ENCODE measurements around the gene RNF26. TPM values are rescaled to one million over a fixed set of nuclear protein-coding genes. Genes with fewer than 3 reads are reported as not detected.
A peak's percentile ranks its signal among the peaks of the same experiment; 100 is the strongest.

Gene RNF26
- polyA plus RNA-seq, 1 donor, result 25.2 TPM

DNA sequence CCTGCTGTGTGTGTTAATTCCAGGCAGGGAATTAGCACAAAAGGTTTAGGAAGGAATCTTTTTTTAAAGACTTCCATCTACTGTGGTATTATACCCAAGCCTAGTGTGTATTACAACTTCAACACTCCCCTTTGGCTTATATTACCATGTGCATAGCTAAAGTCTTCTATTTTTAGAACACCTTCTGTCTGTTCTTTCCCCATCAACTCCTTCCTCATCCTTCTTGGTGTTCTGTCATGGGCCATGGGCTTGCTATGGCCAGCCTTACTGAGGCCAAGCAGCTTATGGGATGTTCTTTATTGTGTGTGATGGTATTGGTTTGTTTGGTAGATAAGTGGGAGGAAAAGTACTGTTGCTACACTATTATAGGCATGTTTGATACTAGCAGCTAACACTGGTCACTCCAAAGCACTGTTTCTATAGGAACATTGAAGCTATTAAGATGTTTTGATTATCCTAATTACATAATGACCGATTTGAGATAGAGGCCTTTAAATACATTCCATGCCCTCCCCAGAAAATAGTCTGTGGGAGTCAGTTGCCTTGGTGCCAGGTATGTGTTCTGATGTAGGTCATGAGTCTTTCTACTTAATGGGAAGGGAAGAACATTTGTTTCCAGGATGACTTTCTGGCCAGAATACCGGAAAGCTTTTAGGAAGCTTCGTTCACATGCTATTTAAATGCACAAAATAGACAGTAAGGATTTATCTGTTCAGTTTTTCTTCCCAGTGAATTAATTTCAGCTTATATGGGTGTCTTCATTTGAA lies 33.9 kb upstream of the RNF26 start:
- Histone ChIP-seq H3K9me3 (ENCODE audit: control insufficient read depth, low read depth, low read length) (no peaks in the 10 kb centered on the region), H3K4me3 (ENCODE audit: low read length) (no peak overlapping the region), H3K36me3 (ENCODE audit: control insufficient read depth, insufficient read depth, low read length) (peaks cover 69% of the 10 kb centered on the region), H3K27me3 (ENCODE audit: control insufficient read depth, insufficient read depth, low read length) (no peaks in the 10 kb centered on the region), H3K27ac (ENCODE audit: low read length) (no peak overlapping the region), H3K4me1 (ENCODE audit: control insufficient read depth, insufficient read depth, low read length) (no peaks in the 10 kb centered on the region)
- WGBS (ENCODE audit: insufficient coverage, low lambda C conversion rate), result no CpG with 5 or more reads among the region's 3 CpGs
- DNase-seq, result no peak

DNA sequence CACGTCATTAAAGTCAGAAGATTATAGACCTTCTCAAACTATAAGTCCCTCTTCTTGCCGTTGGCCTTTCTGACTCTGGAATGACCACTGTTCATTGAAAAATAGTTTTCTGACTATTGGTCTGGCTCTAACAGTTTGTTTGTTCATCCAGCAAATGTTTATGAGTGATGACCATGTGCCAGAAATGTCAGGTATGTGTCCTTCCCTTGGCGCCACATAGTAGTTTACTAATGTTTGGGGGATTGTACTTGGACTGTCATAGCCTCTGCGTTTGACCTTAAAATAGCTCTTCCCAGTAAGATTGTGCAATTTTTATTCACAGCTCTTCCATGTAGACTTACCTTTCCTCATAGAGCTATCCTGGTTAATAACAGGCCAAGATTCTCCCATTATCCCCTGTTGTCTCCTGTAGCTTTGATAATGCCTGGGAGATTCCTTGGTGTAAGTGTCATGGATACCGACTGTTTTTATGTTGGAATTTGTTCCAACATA lies 31.1 kb upstream of the RNF26 start:
- H3K27me3 ChIP-seq (ENCODE audit: control insufficient read depth, insufficient read depth, low read length), result no peaks in the 10 kb centered on the region
- H3K36me3 ChIP-seq (ENCODE audit: control insufficient read depth, insufficient read depth, low read length), result peaks cover 59% of the 10 kb centered on the region
- H3K27ac ChIP-seq (ENCODE audit: low read length), result no peak overlapping the region
- DNase-seq, result no peak
- no peaks in the 10 kb centered on the region for H3K4me1 ChIP-seq (ENCODE audit: control insufficient read depth, insufficient read depth, low read length)
- WGBS (ENCODE audit: insufficient coverage, low lambda C conversion rate), result 100% methylated on average over 2 of the region's 5 CpGs
- no peaks in the 10 kb centered on the region for H3K9me3 ChIP-seq (ENCODE audit: control insufficient read depth, low read depth, low read length)
- H3K4me3 ChIP-seq (ENCODE audit: low read length), result no peak overlapping the region

DNA sequence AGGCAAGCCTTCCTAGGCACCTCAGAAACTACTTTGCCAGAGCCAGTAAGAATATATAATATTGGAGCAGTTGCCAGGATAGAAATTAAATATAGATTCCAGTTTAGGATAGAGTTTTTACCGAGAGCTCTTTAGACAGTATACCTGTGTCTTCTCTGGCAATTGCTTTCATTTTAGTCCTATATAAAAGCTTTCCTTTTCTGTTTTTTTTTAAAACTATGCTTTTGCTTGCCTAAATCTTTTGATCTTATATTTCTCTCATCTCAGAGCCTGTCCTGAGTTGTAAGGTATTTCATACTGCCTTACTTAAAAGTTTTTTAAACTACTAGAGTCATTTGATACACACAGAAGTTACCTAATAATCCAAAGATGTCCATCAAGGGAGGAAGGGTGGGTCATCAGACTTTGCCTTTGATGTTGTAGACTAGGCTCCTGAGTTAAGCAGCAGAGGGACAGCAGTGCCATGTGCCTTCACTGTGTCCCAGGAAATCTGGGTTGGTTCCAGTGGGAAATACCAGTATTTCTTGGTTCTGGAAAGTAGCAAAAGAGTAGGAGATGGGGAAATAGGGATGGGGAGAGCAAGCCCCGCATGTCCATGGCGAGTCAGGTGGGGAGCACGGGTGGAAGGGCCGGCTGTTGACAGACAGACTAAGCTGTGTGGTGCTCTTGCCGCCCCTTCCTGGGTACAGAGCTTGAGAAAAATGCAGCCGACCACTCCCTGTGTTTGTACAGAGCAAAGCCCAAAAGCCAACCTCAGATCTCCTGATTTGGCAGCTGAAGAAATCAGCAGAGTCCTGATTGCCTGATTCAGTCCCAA lies 28.6 kb upstream of the RNF26 start:
- Histone ChIP-seq H3K4me3 (ENCODE audit: low read length) (no peak overlapping the region), H3K4me1 (ENCODE audit: control insufficient read depth, insufficient read depth, low read length) (no peaks in the 10 kb centered on the region), H3K27me3 (ENCODE audit: control insufficient read depth, insufficient read depth, low read length) (no peaks in the 10 kb centered on the region), H3K9me3 (ENCODE audit: control insufficient read depth, low read depth, low read length) (no peaks in the 10 kb centered on the region), H3K27ac (ENCODE audit: low read length) (no peak overlapping the region), H3K36me3 (ENCODE audit: control insufficient read depth, insufficient read depth, low read length) (peaks cover 56% of the 10 kb centered on the region)
- DNase-seq, result no peak
- 100% methylated on average over 1 of the region's 7 CpGs for WGBS (ENCODE audit: insufficient coverage, low lambda C conversion rate)

GRCh38 chr11:119306373-119306890 lies 27.9 kb upstream of the RNF26 start:
- WGBS (ENCODE audit: insufficient coverage, low lambda C conversion rate), result no CpG with 5 or more reads among the region's 5 CpGs
- H3K4me1 ChIP-seq (ENCODE audit: control insufficient read depth, insufficient read depth, low read length), result no peaks in the 10 kb centered on the region
- no peak overlapping the region for H3K27ac ChIP-seq (ENCODE audit: low read length)
- DNase-seq, result no peak
- H3K27me3 ChIP-seq (ENCODE audit: control insufficient read depth, insufficient read depth, low read length), result no peaks in the 10 kb centered on the region
- peaks cover 57% of the 10 kb centered on the region for H3K36me3 ChIP-seq (ENCODE audit: control insufficient read depth, insufficient read depth, low read length)
- no peaks in the 10 kb centered on the region for H3K9me3 ChIP-seq (ENCODE audit: control insufficient read depth, low read depth, low read length)
- no peak overlapping the region for H3K4me3 ChIP-seq (ENCODE audit: low read length)

DNA sequence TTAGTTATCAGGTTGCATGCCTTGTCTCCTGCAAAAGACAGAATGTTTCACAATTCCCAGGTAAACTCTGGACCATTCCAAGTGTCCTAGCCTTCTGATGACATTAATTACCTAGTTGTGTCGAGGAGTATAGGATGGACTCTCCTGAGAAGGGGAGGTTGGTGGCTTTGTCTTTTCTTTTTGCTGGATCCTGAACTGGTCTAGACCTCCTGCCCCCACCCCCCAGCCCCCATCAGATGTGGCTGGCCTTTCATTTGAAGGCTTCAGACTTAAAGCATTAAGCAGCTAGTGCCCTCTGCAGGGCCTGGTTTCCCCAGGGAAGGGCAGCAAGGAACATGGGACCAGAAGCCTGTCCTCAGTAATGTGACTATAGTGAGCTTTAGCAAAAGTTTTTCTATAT lies 27.1 kb upstream of the RNF26 start:
- no CpG with 5 or more reads among the region's 1 CpG for WGBS (ENCODE audit: insufficient coverage, low lambda C conversion rate)
- Histone ChIP-seq H3K4me3 (ENCODE audit: low read length) (no peak overlapping the region), H3K4me1 (ENCODE audit: control insufficient read depth, insufficient read depth, low read length) (no peaks in the 10 kb centered on the region), H3K36me3 (ENCODE audit: control insufficient read depth, insufficient read depth, low read length) (peaks cover 51% of the 10 kb centered on the region), H3K9me3 (ENCODE audit: control insufficient read depth, low read depth, low read length) (no peaks in the 10 kb centered on the region), H3K27ac (ENCODE audit: low read length) (no peak overlapping the region), H3K27me3 (ENCODE audit: control insufficient read depth, insufficient read depth, low read length) (peaks cover under 1% of the 10 kb centered on the region)
- peak; percentile 26 to 38 for DNase-seq

- Histone ChIP-seq H3K4me3 (ENCODE audit: low read length) (no peak overlapping the region), H3K9me3 (ENCODE audit: control insufficient read depth, low read depth, low read length) (no peaks in the 10 kb centered on the region), H3K27ac (ENCODE audit: low read length) (no peak overlapping the region), H3K36me3 (ENCODE audit: control insufficient read depth, insufficient read depth, low read length) (peaks cover 48% of the 10 kb centered on the region), H3K4me1 (ENCODE audit: control insufficient read depth, insufficient read depth, low read length) (no peaks in the 10 kb centered on the region), H3K27me3 (ENCODE audit: control insufficient read depth, insufficient read depth, low read length) (peaks cover 7% of the 10 kb centered on the region)
- no CpG with 5 or more reads among the region's 5 CpGs for WGBS (ENCODE audit: insufficient coverage, low lambda C conversion rate)
- DNase-seq, result no peak
These were observed 26.4 kb upstream of the RNF26 start for GRCh38 chr11:119307974-119308373.

DNA sequence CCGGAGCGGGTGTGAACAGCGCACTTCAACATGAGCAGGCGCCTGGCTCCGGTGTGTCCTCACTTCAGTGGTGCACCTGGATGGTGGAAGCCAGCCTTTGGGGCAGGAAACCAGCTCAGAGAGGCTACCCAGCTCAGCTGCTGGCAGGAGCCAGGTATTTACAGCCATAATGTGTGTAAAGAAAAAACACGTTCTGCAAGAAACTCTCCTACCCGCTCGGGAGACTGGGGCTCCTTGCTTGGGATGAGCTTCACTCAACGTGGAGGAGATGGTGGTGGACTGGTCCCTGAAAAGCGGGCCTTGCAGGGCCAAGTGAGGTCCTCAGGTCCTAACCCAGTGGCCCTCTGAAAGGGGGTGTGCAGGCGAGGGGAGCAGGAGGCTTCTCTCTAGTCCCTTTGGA lies 24.9 kb upstream of the RNF26 start:
- no peak overlapping the region for H3K27ac ChIP-seq (ENCODE audit: low read length)
- WGBS (ENCODE audit: insufficient coverage, low lambda C conversion rate), result no CpG with 5 or more reads among the region's 11 CpGs
- H3K4me3 ChIP-seq (ENCODE audit: low read length), result no peak overlapping the region
- no peaks in the 10 kb centered on the region for H3K9me3 ChIP-seq (ENCODE audit: control insufficient read depth, low read depth, low read length)
- peaks cover 36% of the 10 kb centered on the region for H3K36me3 ChIP-seq (ENCODE audit: control insufficient read depth, insufficient read depth, low read length)
- H3K27me3 ChIP-seq (ENCODE audit: control insufficient read depth, insufficient read depth, low read length), result peaks cover 15% of the 10 kb centered on the region
- peaks cover under 1% of the 10 kb centered on the region for H3K4me1 ChIP-seq (ENCODE audit: control insufficient read depth, insufficient read depth, low read length)
- no peak for DNase-seq

DNA sequence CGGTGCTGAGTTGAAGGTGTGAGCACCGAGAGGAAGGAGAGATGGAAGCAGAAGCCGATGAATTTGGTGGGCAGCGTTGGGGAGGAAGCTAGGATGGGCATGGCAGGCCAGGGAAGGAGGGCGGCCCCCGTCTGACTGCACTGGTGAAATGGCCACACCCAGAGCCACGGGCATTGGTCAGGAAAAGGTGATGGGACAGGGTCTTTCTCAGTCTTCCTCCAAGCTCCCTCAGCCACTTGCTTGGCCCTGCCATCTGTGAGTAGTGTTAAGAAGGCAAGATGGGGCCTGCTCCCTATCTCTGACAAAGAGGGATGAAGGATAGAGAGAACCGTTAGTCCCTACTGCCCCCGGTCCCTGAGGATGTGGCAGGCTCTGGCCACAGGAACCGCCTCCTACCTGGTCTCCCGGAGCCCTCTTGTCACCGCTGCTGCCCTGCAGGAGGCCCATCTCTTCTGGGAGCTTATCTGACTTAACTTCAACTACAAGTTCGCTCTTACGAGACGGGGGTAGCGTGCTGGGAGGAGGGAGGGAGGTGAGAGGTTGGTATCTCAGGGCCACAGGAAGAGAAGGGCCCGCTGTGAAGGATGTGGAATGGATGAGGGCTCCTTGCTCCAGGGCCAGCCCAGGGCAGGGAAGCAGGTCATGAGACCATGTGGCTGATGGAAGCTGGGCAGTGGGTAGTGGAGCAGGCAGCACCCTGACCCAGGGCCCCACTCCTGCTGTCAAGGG lies 24.2 kb upstream of the RNF26 start:
- Histone ChIP-seq H3K4me3 (ENCODE audit: low read length) (no peak overlapping the region), H3K27me3 (ENCODE audit: control insufficient read depth, insufficient read depth, low read length) (peaks cover 22% of the 10 kb centered on the region), H3K36me3 (ENCODE audit: control insufficient read depth, insufficient read depth, low read length) (peaks cover 33% of the 10 kb centered on the region), H3K4me1 (ENCODE audit: control insufficient read depth, insufficient read depth, low read length) (peaks cover 6% of the 10 kb centered on the region), H3K27ac (ENCODE audit: low read length) (no peak overlapping the region), H3K9me3 (ENCODE audit: control insufficient read depth, low read depth, low read length) (peaks cover 2% of the 10 kb centered on the region)
- no peak for DNase-seq
- no CpG with 5 or more reads among the region's 17 CpGs for WGBS (ENCODE audit: insufficient coverage, low lambda C conversion rate)

GRCh38 chr11:119310682-119311052 lies 23.7 kb upstream of the RNF26 start:
- Histone ChIP-seq H3K4me1 (ENCODE audit: control insufficient read depth, insufficient read depth, low read length) (peaks cover 11% of the 10 kb centered on the region), H3K27me3 (ENCODE audit: control insufficient read depth, insufficient read depth, low read length) (peaks cover 28% of the 10 kb centered on the region), H3K4me3 (ENCODE audit: low read length) (no peak overlapping the region), H3K9me3 (ENCODE audit: control insufficient read depth, low read depth, low read length) (peaks cover 3% of the 10 kb centered on the region), H3K36me3 (ENCODE audit: control insufficient read depth, insufficient read depth, low read length) (peaks cover 32% of the 10 kb centered on the region), H3K27ac (ENCODE audit: low read length) (no peak overlapping the region)
- DNase-seq, result no peak
- WGBS (ENCODE audit: insufficient coverage, low lambda C conversion rate), result no CpG with 5 or more reads among the region's 20 CpGs

GRCh38 chr11:119314726-119315125 lies 19.6 kb upstream of the RNF26 start:
- H3K27me3 ChIP-seq (ENCODE audit: control insufficient read depth, insufficient read depth, low read length), result peaks cover 64% of the 10 kb centered on the region

More at GRCh38 chr11:119314726-119315125, 19.6 kb upstream of the RNF26 start:
- Histone ChIP-seq H3K4me3 (ENCODE audit: low read length) (no peak overlapping the region), H3K9me3 (ENCODE audit: control insufficient read depth, low read depth, low read length) (peaks cover 6% of the 10 kb centered on the region), H3K36me3 (ENCODE audit: control insufficient read depth, insufficient read depth, low read length) (peaks cover 17% of the 10 kb centered on the region), H3K27ac (ENCODE audit: low read length) (no peak overlapping the region), H3K4me1 (ENCODE audit: control insufficient read depth, insufficient read depth, low read length) (peaks cover 38% of the 10 kb centered on the region)
- WGBS (ENCODE audit: insufficient coverage, low lambda C conversion rate), result no CpG with 5 or more reads among the region's 18 CpGs
- no peak for DNase-seq
